K562 (cell line): ENCODE data around the gene BPHL. TPM values are rescaled to one million over a fixed set of nuclear protein-coding genes. Genes with fewer than 3 reads are reported as not detected.
A peak's percentile ranks its signal among the peaks of the same experiment; 100 is the strongest.

Experiments used
- GATAD2A ChIP-seq: fragments of 450-650 bp; IDR thresholded peaks from 2 replicates; pipeline ENCODE4 v1.6.1; 2017
- NR2C2 ChIP-seq, 2 experiments: fragments of 200-800 bp in 1 of 2; sonication (Bioruptor generic) in 1 of 2; sonication (generic) in 1 of 2; formaldehyde crosslinking in 1 of 2; IDR thresholded peaks; 2 replicates each; pipeline versions ENCODE4 v1.6.1 to v1.8.0; 2016 to 2022; ENCODE audit warnings: mild to moderate bottlenecking in 1 of 2, missing compliant biosample characterization in 1 of 2, missing genetic modification characterization in 1 of 2, missing genetic modification reagents in 1 of 2
- PHF20 ChIP-seq: fragments of 450-650 bp; IDR thresholded peaks from 2 replicates; pipeline ENCODE4 v1.6.1; 2018; ENCODE audit not compliant: partially characterized antibody
- POLR3A ChIP-seq: IDR thresholded peaks from 2 replicates; pipeline ENCODE4 v1.6.1; 2011; ENCODE audit warnings: borderline replicate concordance, mild to moderate bottlenecking, moderate library complexity; ENCODE audit not compliant: insufficient read length, insufficient read depth; ENCODE audit errors: extremely low read depth
- RB1 ChIP-seq: fragments of 450-650 bp; IDR thresholded peaks from 2 replicates; pipeline ENCODE4 v1.6.1; 2017; ENCODE audit warnings: low read depth, mild to moderate bottlenecking
- SIN3A ChIP-seq, 2 experiments: fragments of 150-350 bp in 1 of 2; IDR thresholded peaks; 2 replicates each; pipeline ENCODE4 v1.6.1; 2011 to 2016; ENCODE audit warnings: borderline replicate concordance in 2 of 2, low read depth in 2 of 2, low read length in 2 of 2, mild to moderate bottlenecking in 2 of 2, moderate library complexity in 2 of 2; ENCODE audit not compliant: control insufficient read depth in 1 of 2
- SMC3 ChIP-seq: conservative IDR thresholded peaks from 2 replicates; pipeline ENCODE4 v1.6.1; 2011; ENCODE audit warnings: low read depth, low read length, improper control_type of control experiment; ENCODE audit not compliant: insufficient read depth
- SP1 ChIP-seq: sonication (generic); formaldehyde crosslinking; IDR thresholded peaks from 2 replicates; pipeline ENCODE4 v1.8.1; 2022; ENCODE audit warnings: mild to moderate bottlenecking, missing genetic modification reagents
- ZBTB1 ChIP-seq: sonication (generic); formaldehyde crosslinking; IDR thresholded peaks from 2 replicates; pipeline ENCODE4 v1.8.1; 2023; ENCODE audit warnings: missing genetic modification reagents, low read depth, mild to moderate bottlenecking, borderline replicate concordance
- ZKSCAN3 ChIP-seq: fragments of 250-450 bp; sonication (Bioruptor Pico); IDR thresholded peaks from 2 replicates; pipeline ENCODE4 v1.4.0; 2020
- ZNF124 ChIP-seq: sonication (generic); formaldehyde crosslinking; IDR thresholded peaks from 2 replicates; pipeline ENCODE4 v1.8.1; 2022; ENCODE audit warnings: missing genetic modification reagents
- polyA plus RNA-seq, 8 experiments: library from polyadenylated mRNA; depleted of rRNA in 4 of 8; stranded (reverse) in 5 of 8; unstranded in 3 of 8; fragments of >200 nt; fragmentation: Nextera tagmentation in 2 of 8; fragmentation: Illumina TruSeq in 1 of 8; extraction: Ambion mirVana in 2 of 8; extraction: Trizol in 1 of 8; gene quantifications; 2 replicates each; pipeline versions ENCODE4 v1.2.1 to v1.2.3, GENCODE V29; 2011 to 2014; ENCODE audit warnings: inconsistent platforms in 1 of 8, missing spikeins in 1 of 8
- total RNA-seq, 7 experiments: library from RNA; depleted of rRNA in 6 of 7; stranded (reverse); fragments of >200 nt in 6 of 7; fragmentation: Illumina TruSeq in 2 of 7; extraction: Trizol in 2 of 7; gene quantifications; 2 replicates each; pipeline versions ENCODE4 v1.2.1 to v1.2.3, GENCODE V29; 2011 to 2021; ENCODE audit warnings: low replicate concordance in 1 of 7
- TF ChIP-seq, protein P1 (sequence below): fragments of 250-450 bp; sonication (Bioruptor Pico); IDR thresholded peaks from 2 replicates; pipeline ENCODE4 v1.4.0; 2020; ENCODE audit warnings: mild to moderate bottlenecking
- TF ChIP-seq, protein P2 (sequence below), 2 experiments: fragments of 450-650 bp; conservative IDR thresholded peaks; 2 replicates each; pipeline ENCODE4 v1.6.1; 2017; ENCODE audit warnings: mild to moderate bottlenecking in 2 of 2, moderate library complexity in 2 of 2
- TF ChIP-seq, protein P3 (sequence below), 2 experiments: fragments of 250-450 bp in 1 of 2; fragments of 450-650 bp in 1 of 2; sonication (Bioruptor Pico) in 1 of 2; IDR thresholded peaks; 2 replicates each; pipeline versions ENCODE4 v1.6.1 to v1.8.0; 2016 to 2021; ENCODE audit warnings: mild to moderate bottlenecking in 2 of 2, moderate library complexity in 2 of 2, missing compliant biosample characterization in 1 of 2, missing genetic modification characterization in 1 of 2
- TF ChIP-seq, protein P4 (sequence below): fragments of 450-650 bp; IDR thresholded peaks from 2 replicates; pipeline ENCODE4 v1.6.1; 2014; ENCODE audit warnings: low read depth, mild to moderate bottlenecking, moderate library complexity, borderline replicate concordance
- TF ChIP-seq, protein P5 (sequence below), 2 experiments: IDR thresholded peaks; 2 replicates each; pipeline ENCODE4 v1.6.1; 2011; ENCODE audit warnings: borderline replicate concordance in 1 of 2, control low read depth in 1 of 2, low read depth in 1 of 2, low read length in 1 of 2, mild to moderate bottlenecking in 1 of 2, mixed read lengths in 1 of 2, moderate library complexity in 1 of 2; ENCODE audit not compliant: insufficient read depth in 1 of 2, insufficient read length in 1 of 2, poor library complexity in 1 of 2, severe bottlenecking in 1 of 2; ENCODE audit errors: extremely low read depth in 1 of 2

The BPHL gene
- total and polyA plus RNA-seq, 9 of the 15 experiments (the other 6 are each of a cell fraction or from before 2014, with no cell fraction given), result 3.5 to 17.4 (median 8.2) TPM

DNA sequence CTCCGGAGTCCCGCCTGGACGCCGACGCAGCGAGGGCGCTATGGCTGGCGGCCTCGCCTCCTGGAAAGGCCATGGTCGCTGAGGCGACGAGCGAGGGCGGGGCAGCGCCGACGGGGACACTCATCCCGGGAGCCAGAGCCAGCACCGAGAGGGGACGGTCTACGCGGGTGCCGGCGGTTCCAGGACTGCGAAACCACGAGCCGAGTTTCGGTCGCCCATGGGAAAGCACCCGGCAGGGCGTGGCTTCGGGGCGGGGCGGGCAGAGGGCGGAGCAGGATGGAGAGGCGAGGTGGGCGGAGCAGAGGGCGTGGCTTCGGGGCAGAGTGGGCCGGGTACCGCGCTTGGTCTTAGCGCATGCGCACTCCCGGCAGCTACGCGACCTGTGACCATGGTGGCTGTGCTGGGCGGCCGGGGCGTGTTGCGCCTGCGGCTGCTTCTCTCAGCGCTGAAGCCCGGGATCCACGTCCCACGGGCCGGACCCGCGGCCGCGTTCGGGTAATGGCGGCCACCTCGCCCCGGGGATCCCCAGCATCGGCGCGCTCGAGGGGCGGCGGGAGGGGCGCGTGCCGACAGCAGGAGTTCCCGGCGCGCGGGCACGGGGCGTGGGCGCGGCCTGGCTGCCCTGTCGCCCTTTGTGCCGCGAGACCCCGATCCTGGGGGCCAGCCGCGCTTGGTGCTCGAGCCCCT is at the start of gene BPHL (continued):
- TF ChIP-seq, protein P1, sequence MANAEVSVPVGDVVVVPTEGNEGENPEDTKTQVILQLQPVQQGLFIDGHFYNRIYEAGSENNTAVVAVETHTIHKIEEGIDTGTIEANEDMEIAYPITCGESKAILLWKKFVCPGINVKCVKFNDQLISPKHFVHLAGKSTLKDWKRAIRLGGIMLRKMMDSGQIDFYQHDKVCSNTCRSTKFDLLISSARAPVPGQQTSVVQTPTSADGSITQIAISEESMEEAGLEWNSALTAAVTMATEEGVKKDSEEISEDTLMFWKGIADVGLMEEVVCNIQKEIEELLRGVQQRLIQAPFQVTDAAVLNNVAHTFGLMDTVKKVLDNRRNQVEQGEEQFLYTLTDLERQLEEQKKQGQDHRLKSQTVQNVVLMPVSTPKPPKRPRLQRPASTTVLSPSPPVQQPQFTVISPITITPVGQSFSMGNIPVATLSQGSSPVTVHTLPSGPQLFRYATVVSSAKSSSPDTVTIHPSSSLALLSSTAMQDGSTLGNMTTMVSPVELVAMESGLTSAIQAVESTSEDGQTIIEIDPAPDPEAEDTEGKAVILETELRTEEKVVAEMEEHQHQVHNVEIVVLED (CRISPR knock-in tag), result 0 out of 2 replicates have a peak, but pooled peaks have one; percentile 38
- peak; percentile 9 for TF ChIP-seq PHF20
- no peak for TF ChIP-seq ZNF124 (CRISPR knock-in tag)
- TF ChIP-seq SP1, result peak; percentile 99
- TF ChIP-seq RB1, result peak; percentile 83
- TF ChIP-seq, protein P2, sequence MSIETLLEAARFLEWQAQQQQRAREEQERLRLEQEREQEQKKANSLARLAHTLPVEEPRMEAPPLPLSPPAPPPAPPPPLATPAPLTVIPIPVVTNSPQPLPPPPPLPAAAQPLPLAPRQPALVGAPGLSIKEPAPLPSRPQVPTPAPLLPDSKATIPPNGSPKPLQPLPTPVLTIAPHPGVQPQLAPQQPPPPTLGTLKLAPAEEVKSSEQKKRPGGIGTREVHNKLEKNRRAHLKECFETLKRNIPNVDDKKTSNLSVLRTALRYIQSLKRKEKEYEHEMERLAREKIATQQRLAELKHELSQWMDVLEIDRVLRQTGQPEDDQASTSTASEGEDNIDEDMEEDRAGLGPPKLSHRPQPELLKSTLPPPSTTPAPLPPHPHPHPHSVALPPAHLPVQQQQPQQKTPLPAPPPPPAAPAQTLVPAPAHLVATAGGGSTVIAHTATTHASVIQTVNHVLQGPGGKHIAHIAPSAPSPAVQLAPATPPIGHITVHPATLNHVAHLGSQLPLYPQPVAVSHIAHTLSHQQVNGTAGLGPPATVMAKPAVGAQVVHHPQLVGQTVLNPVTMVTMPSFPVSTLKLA (conservative IDR thresholded peaks at IDR 0.05), result peak; percentile 83 to 92
- peak; percentile 27; the same call in 1 of the 2 replicates for TF ChIP-seq GATAD2A
- TF ChIP-seq, protein P3, sequence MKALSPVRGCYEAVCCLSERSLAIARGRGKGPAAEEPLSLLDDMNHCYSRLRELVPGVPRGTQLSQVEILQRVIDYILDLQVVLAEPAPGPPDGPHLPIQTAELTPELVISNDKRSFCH (CRISPR knock-in tag; IDR thresholded peaks at IDR 0.05), result no peak
- TF ChIP-seq, protein P3 (tag; IDR thresholded peaks at IDR 0.05), result peak; percentile 81; the same call in 1 of the 2 replicates
- TF ChIP-seq, protein P4, sequence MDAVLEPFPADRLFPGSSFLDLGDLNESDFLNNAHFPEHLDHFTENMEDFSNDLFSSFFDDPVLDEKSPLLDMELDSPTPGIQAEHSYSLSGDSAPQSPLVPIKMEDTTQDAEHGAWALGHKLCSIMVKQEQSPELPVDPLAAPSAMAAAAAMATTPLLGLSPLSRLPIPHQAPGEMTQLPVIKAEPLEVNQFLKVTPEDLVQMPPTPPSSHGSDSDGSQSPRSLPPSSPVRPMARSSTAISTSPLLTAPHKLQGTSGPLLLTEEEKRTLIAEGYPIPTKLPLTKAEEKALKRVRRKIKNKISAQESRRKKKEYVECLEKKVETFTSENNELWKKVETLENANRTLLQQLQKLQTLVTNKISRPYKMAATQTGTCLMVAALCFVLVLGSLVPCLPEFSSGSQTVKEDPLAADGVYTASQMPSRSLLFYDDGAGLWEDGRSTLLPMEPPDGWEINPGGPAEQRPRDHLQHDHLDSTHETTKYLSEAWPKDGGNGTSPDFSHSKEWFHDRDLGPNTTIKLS, result peak; percentile 49; the same call in 1 of the 2 replicates
- TF ChIP-seq POLR3A, result no peak
- peak; percentile 8; the same call in 1 of the 2 replicates for TF ChIP-seq SMC3
- 0 out of 2 replicates have a peak, but pooled peaks have one; percentile 84 for TF ChIP-seq ZBTB1 (CRISPR knock-in tag)
- TF ChIP-seq, protein P5, sequence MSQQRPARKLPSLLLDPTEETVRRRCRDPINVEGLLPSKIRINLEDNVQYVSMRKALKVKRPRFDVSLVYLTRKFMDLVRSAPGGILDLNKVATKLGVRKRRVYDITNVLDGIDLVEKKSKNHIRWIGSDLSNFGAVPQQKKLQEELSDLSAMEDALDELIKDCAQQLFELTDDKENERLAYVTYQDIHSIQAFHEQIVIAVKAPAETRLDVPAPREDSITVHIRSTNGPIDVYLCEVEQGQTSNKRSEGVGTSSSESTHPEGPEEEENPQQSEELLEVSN (IDR thresholded peaks at IDR 0.05; ENCODE audit: borderline replicate concordance in 1 of 2, extremely low read depth in 1 of 2, insufficient read depth in 1 of 2, insufficient read length in 1 of 2, low read depth in 1 of 2, low read length in 1 of 2, poor library complexity in 1 of 2, severe bottlenecking in 1 of 2), result peak; percentile 58 to 60
- TF ChIP-seq SIN3A (IDR thresholded peaks at IDR 0.05; ENCODE audit: borderline replicate concordance in 2 of 2, control insufficient read depth in 1 of 2, low read depth in 2 of 2, low read length in 2 of 2), result peak in 1 of 2 experiments; percentile 81; a peak in 2 of 4 replicates
- no peak for TF ChIP-seq ZKSCAN3 (CRISPR knock-in tag)
- TF ChIP-seq NR2C2 (CRISPR knock-in tag; IDR thresholded peaks at IDR 0.05), result peak; percentile 8; the same call in 1 of the 2 replicates
- peak; percentile 54; the same call in 1 of the 2 replicates for TF ChIP-seq NR2C2 (tag; IDR thresholded peaks at IDR 0.05)
